ENCODE results near the gene SEC24A.

DNA sequence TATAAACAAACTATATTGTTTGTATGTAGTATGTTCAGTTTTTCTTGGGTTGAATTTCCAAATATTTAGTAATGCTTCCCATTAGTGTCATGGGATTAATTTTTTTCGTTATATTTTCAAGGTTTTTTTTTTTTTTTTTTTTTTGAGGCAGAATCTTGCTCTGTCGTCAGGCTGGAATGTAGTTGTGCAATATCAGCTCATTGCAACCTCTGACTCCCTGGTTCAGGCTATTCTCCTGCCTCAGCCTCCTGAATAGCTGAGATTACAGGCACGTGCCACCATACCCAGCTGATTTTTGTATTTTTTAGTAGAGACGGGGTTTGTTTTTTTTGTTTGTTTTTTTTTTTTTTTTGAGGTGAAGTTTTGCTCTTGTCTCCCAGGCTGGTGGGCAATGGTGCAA is 120.6 kb downstream of the SEC24A start:
- TF ChIP-seq CTCF (conservative IDR thresholded peaks at IDR 0.05; ENCODE audit: low read depth, low read length), result no peak
- TF ChIP-seq EZH2 (IDR thresholded peaks at IDR 0.05; ENCODE audit: borderline replicate concordance, low read depth, low read length, poor library complexity, severe bottlenecking), result no peak

Measured in A673 (cell line).